Liver (tissue), 9 donors: ENCODE measurements around the gene RUNDC3A. TPM values are rescaled to one million over a fixed set of nuclear protein-coding genes. Genes with fewer than 3 reads are reported as not detected.

ENCODE experiments used
- DNase-seq: peaks from one replicate; pipeline ENCODE4 v3.0.0-alpha.2; 2017; ENCODE audit warnings: low spot score
- H3K27ac ChIP-seq, 2 donors: one replicate each; pipeline ENCODE4 v1.7.0; 2013; ENCODE audit warnings: inconsistent platforms in 2 of 2, low read length in 2 of 2, control low read depth in 1 of 2, low read depth in 1 of 2, mild to moderate bottlenecking in 1 of 2
- H3K27me3 ChIP-seq, 4 donors: one replicate each; pipeline versions ENCODE4 v1.6.1 to v1.7.0; 2013; ENCODE audit warnings: low read length in 3 of 4, inconsistent platforms in 1 of 4, mild to moderate bottlenecking in 1 of 4, moderate library complexity in 1 of 4; ENCODE audit not compliant: control insufficient read depth in 4 of 4, insufficient read depth in 4 of 4
- H3K36me3 ChIP-seq, 4 donors: one replicate each; pipeline versions ENCODE4 v1.6.1 to v1.7.0; 2013; ENCODE audit warnings: low read length in 3 of 4, mild to moderate bottlenecking in 3 of 4, low read depth in 1 of 4, moderate library complexity in 1 of 4; ENCODE audit not compliant: control insufficient read depth in 4 of 4, insufficient read depth in 3 of 4
- H3K4me1 ChIP-seq, 4 donors: one replicate each; pipeline versions ENCODE4 v1.6.1 to v1.7.0; 2013; ENCODE audit warnings: low read length in 3 of 4, mild to moderate bottlenecking in 3 of 4, moderate library complexity in 1 of 4; ENCODE audit not compliant: control insufficient read depth in 4 of 4, insufficient read depth in 4 of 4
- H3K4me3 ChIP-seq, 3 donors: one replicate each; pipeline versions ENCODE4 v1.6.1 to v1.7.0; 2013; ENCODE audit warnings: low read length in 3 of 3, control low read depth in 1 of 3, low read depth in 1 of 3, mild to moderate bottlenecking in 1 of 3
- H3K9ac ChIP-seq, 2 donors: one replicate each; pipeline ENCODE4 v1.7.0; 2013; ENCODE audit warnings: low read length in 2 of 2, mild to moderate bottlenecking in 2 of 2, moderate library complexity in 2 of 2, control low read depth in 1 of 2, low read depth in 1 of 2
- H3K9me3 ChIP-seq, 4 donors: one replicate each; pipeline versions ENCODE4 v1.6.1 to v1.7.0; 2013; ENCODE audit warnings: low read length in 3 of 4; ENCODE audit not compliant: control insufficient read depth in 4 of 4
- ATF3 ChIP-seq: IDR thresholded peaks from 2 replicates; pipeline ENCODE4 v1.6.1; 2016; ENCODE audit warnings: antibody characterized with exemption
- CTCF ChIP-seq: fragments of 150-350 bp; IDR thresholded peaks from 2 replicates; pipeline ENCODE4 v1.5.1; 2017; ENCODE audit warnings: improper control_type of control experiment, low read depth, low read length; ENCODE audit not compliant: missing input control
- FOXA1 ChIP-seq: IDR thresholded peaks from 2 replicates; pipeline ENCODE4 v1.6.1; 2016; ENCODE audit warnings: antibody characterized with exemption
- FOXA2 ChIP-seq: IDR thresholded peaks from 2 replicates; pipeline ENCODE4 v1.6.1; 2016; ENCODE audit warnings: antibody characterized with exemption
- GABPA ChIP-seq, 2 donors: IDR thresholded peaks in 1 of 2; conservative IDR thresholded peaks in 1 of 2; 2 replicates each; pipeline ENCODE4 v1.6.1; 2016; ENCODE audit warnings: antibody characterized with exemption in 2 of 2, mild to moderate bottlenecking in 1 of 2, moderate library complexity in 1 of 2
- JUND ChIP-seq, 2 donors: IDR thresholded peaks; 2 replicates each; pipeline ENCODE4 v1.6.1; 2016; ENCODE audit warnings: antibody characterized with exemption in 2 of 2
- MAX ChIP-seq: IDR thresholded peaks from 2 replicates; pipeline ENCODE4 v1.6.1; 2016; ENCODE audit warnings: antibody characterized with exemption
- NR2F2 ChIP-seq: IDR thresholded peaks from 2 replicates; pipeline ENCODE4 v1.6.1; 2016; ENCODE audit warnings: antibody characterized with exemption
- RAD21 ChIP-seq, 2 donors: IDR thresholded peaks; 2 replicates each; pipeline ENCODE4 v1.6.1; 2016; ENCODE audit warnings: antibody characterized with exemption in 2 of 2, mild to moderate bottlenecking in 2 of 2
- REST ChIP-seq: IDR thresholded peaks from 2 replicates; pipeline ENCODE4 v1.6.1; 2016; ENCODE audit warnings: antibody characterized with exemption, mild to moderate bottlenecking
- RXRA ChIP-seq, 2 donors: IDR thresholded peaks; 2 replicates each; pipeline ENCODE4 v1.6.1; 2017 to 2018; ENCODE audit warnings: antibody characterized with exemption in 2 of 2, mild to moderate bottlenecking in 1 of 2
- SP1 ChIP-seq: IDR thresholded peaks from 2 replicates; pipeline ENCODE4 v1.6.1; 2018; ENCODE audit warnings: antibody characterized with exemption, mild to moderate bottlenecking
- TAF1 ChIP-seq: conservative IDR thresholded peaks from 2 replicates; pipeline ENCODE4 v1.6.1; 2016; ENCODE audit warnings: antibody characterized with exemption, mild to moderate bottlenecking
- YY1 ChIP-seq: IDR thresholded peaks from 2 replicates; pipeline ENCODE4 v1.6.1; 2016; ENCODE audit warnings: antibody characterized with exemption, mild to moderate bottlenecking
- whole genome bisulfite sequencing: extraction: QIAGEN DNeasy Blood & Tissue Kit; methylation state at CpG from one replicate; pipeline ENCODE4 v1.1.7; 2013; 5-methylcytosine and 5-hydroxymethylcytosine counted together
- polyA plus RNA-seq, 2 donors: library from polyadenylated mRNA; stranded (reverse) in 1 of 2; unstranded in 1 of 2; fragments of 200-250 nt in 1 of 2; fragments of >200 nt in 1 of 2; fragmentation: Nextera tagmentation in 1 of 2; extraction: Ambion mirVana in 1 of 2; gene quantifications; one replicate each; pipeline versions ENCODE4 v1.2.1 to v1.2.3, GENCODE V29; 2013 to 2015
- total RNA-seq, 2 donors: library from RNA; depleted of rRNA; stranded (reverse); fragments of >200 nt; gene quantifications; one replicate each; pipeline ENCODE4 v1.2.3, GENCODE V29; 2014
- donor health status: healthy.
- donor health status: healthy.
- donor health status: healthy.
- donor health status: healthy.
- donor health status: healthy.

The RUNDC3A gene
- total and polyA plus RNA-seq, 4 donors = 0.05 to 17.0 (median 0.06) TPM; not detected in 1

GRCh38 chr17:44318077-44318892, 9.9 kb downstream of the RUNDC3A start:
- peak; percentile 37 for DNase-seq
- Histone ChIP-seq H3K4me3 (no peak overlapping the region), H3K4me1 (peaks cover 0 to 11% (median 5%) of the 10 kb centered on the region in 4 donors), H3K36me3 (peaks cover 2 to 28% (median 10%) of the 10 kb centered on the region in 4 donors), H3K9me3 (no peaks in the 10 kb centered on the region), H3K27me3 (peaks cover 0 to 6% (median 3%) of the 10 kb centered on the region in 4 donors), H3K27ac (no peak overlapping the region), H3K9ac (no peak overlapping the region)
- TF ChIP-seq ATF3 = no peak
- TF ChIP-seq TAF1 = no peak
- no peak for TF ChIP-seq CTCF
- 85% methylated on average over 15 of the region's 15 CpGs for WGBS

GRCh38 chr17:44320066-44320465, 11.7 kb downstream of the RUNDC3A start:
- Histone ChIP-seq H3K9ac (no peak overlapping the region), H3K36me3 (peaks cover 2 to 28% (median 10%) of the 10 kb centered on the region in 4 donors), H3K4me3 (no peak overlapping the region), H3K27me3 (peaks cover 0 to 4% (median 0%) of the 10 kb centered on the region in 4 donors), H3K4me1 (peaks cover 3 to 15% (median 10%) of the 10 kb centered on the region in 4 donors), H3K9me3 (no peaks in the 10 kb centered on the region), H3K27ac (no peak overlapping the region)
- DNase-seq = no peak
- WGBS = 85% methylated on average over 18 of the region's 18 CpGs
- TF ChIP-seq GABPA (IDR thresholded peaks at IDR 0.05 in 1 of 2, conservative IDR thresholded peaks at IDR 0.05 in 1 of 2) (no peak), NR2F2 (no peak), RXRA (IDR thresholded peaks at IDR 0.05) (no peak), SP1 (no peak), MAX (no peak), YY1 (no peak)

- no peaks in the 10 kb centered on the region for H3K9me3 ChIP-seq
- peaks cover 2 to 28% (median 10%) of the 10 kb centered on the region in 4 donors for H3K36me3 ChIP-seq
- H3K27me3 ChIP-seq = no peaks in the 10 kb centered on the region
- H3K27ac ChIP-seq = no peak overlapping the region
- no peak overlapping the region for H3K4me3 ChIP-seq
- no peak for DNase-seq
- WGBS = 89% methylated on average over 21 of the region's 21 CpGs
- peaks cover 3 to 23% (median 10%) of the 10 kb centered on the region in 4 donors for H3K4me1 ChIP-seq
- no peak overlapping the region for H3K9ac ChIP-seq
- TF ChIP-seq FOXA1 = no peak
- no peak for TF ChIP-seq YY1
- no peak for TF ChIP-seq FOXA2
- TF ChIP-seq ATF3 = no peak
- TF ChIP-seq JUND (IDR thresholded peaks at IDR 0.05) = no peak
- no peak for TF ChIP-seq REST
- TF ChIP-seq MAX = no peak
- TF ChIP-seq SP1 = no peak
- TF ChIP-seq RAD21 (IDR thresholded peaks at IDR 0.05) = no peak
- no peak for TF ChIP-seq CTCF
Observed at GRCh38 chr17:44321246-44322120, 13.1 kb downstream of the RUNDC3A start.
